ENCODE data around the gene BIVM.

DNA sequence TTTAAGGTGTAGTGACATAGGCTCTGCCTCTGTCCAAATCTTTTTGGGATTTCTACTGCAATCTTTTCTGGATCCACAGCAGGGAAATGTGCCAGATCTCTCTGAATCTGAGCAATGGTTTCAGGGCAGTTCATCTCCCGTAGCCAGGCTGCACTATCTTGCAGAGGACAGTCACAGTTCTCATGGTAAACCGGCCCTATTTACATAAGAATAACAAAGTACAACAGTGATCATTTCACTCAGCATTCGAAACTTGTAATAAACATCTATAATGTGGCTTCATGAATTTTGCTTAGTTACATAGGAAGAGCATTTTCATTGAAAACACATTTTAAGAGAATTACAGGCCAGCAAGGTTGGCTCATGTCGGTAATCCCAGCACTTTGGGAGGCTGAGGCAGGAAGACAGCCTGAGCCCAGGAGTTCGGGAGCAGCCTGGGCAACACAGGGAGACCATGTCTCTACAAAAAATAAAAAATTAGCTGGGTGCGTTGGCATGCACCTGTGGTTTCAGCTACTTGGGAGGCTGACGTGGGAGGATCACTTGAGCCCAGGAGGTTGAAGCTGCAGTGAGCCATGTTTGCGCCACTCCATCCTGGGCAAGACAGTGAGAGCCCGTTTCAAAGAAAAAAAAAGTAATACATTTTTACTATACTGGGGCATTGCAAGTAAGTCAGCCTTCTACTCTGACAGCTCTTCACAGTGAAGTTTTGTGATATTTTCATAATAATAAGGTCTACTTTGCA is 5.1 kb upstream of the BIVM start:
- TF ChIP-seq, protein P1, sequence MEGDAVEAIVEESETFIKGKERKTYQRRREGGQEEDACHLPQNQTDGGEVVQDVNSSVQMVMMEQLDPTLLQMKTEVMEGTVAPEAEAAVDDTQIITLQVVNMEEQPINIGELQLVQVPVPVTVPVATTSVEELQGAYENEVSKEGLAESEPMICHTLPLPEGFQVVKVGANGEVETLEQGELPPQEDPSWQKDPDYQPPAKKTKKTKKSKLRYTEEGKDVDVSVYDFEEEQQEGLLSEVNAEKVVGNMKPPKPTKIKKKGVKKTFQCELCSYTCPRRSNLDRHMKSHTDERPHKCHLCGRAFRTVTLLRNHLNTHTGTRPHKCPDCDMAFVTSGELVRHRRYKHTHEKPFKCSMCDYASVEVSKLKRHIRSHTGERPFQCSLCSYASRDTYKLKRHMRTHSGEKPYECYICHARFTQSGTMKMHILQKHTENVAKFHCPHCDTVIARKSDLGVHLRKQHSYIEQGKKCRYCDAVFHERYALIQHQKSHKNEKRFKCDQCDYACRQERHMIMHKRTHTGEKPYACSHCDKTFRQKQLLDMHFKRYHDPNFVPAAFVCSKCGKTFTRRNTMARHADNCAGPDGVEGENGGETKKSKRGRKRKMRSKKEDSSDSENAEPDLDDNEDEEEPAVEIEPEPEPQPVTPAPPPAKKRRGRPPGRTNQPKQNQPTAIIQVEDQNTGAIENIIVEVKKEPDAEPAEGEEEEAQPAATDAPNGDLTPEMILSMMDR (IDR thresholded peaks at IDR 0.05; ENCODE audit: insufficient read depth, low read depth, low read length): no peak
- no peak for TF ChIP-seq EZH2 (IDR thresholded peaks at IDR 0.05; ENCODE audit: insufficient read depth, low read length)
